Stimulated activated CD4-positive, alpha-beta T cell treated with anti-CD3 and anti-CD28 coated beads, TNF-alpha, amount 100 ng/mL, for 4 hours (primary cell): Measurements from ENCODE around the gene CCDC106.

Source experiments
- DNase-seq, 3 experiments: peaks; one replicate each; pipeline ENCODE4 v3.0.0-alpha.2; 2020; ENCODE audit warnings: low read depth in 3 of 3

Gene CCDC106

DNA sequence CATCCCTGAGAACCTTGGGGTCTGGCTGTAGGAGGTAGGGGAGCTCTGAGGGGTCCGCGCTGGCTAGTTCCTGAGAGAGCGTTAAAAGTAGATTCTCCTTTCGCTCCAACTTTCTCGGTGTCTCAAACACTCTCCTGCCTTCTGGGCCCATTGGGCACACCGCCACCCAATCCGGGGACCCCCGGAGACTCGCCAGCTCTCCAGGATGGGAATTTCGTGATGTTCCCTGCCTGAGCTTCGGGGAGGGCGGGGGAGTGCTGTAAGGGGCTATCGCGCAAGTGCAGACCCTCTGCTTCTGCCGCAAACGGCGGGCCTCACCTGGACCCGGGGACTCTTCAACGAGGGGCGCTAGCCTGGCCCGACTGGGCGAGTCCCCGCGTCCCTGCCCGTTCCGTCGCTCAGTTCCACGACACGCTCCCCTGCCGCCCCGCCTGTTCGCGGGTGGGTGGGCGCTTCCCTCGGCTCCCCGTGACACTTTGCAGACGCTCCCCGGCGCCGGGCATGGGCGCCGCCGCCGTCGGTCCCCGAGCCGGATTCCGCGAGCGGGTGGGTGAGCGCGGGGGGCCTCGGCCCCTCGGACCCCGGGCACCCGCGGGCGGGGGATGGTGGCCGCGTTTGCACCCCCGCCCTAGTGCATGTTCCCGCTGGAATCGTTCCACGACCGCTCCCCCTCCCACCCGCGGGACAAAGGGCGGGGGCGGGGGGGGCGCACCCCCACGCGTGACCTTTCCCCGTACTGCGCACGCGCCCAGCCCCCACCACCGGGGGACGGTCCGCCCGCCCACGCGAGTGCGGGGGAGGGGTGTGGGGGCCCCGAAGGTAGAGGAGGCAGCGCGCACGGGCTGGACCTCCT is at the start of gene CCDC106:
Gene CCDC106, plus strand, starts transcription at position 481 of the 853 bp plus-strand sequence. CDS start 835 bp downstream, outside the sequence.
- peak in 2 of 3 experiments; percentile 33 to 51 for DNase-seq

- peak; percentile 84 to 91 (median 90) for DNase-seq
These were observed 49.1 kb upstream of the CCDC106 start for GRCh38 chr19:55598719-55599467.

- peak; percentile 92 to 95 (median 92) for DNase-seq
These were observed 48.6 kb upstream of the CCDC106 start, which contains the start of gene FIZ1 for GRCh38 chr19:55599468-55599841. Gene FIZ1 (minus strand): TSS chr19:55599517. CDS start chr19:55597865, 1,652 bp downstream.

DNA sequence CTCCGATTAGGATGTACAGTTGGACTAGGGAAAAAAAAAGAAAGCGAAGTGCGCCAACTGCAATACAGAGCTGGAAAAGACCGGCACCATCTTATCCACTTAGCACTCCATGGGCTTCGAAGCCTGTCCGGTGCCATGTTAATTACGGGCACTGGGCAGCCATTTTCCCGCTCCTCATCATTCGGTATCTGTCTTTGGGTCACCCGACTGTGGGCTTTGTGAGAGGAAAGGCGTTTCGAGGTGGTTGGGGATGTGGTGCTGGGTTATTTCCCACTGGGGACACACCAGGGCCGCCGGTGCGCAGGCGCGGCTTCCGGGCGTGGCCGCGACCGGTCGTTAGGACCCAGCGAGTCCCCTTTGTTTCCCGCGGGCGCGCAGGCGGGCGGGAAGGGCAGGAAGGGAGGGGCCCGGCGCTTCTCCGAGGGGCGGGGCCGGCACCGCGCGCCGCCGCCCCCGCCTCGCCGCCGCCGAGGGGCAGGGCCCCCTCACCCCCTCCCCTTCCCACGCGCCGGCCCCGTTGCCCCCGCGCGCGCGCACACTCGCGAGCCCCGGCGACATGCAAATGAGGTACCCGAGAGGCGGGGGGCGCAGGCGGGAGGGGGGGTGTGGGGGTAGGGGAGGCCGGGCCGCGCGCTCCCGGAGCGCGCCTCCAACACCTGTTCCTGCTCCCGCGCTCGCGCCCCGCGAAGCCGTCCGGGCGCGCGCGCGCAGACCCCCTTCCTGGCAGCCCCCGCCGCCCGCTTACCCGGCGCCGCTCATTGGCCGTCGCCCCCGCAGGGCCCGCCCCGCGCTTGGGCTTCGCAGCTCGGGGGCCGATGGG is 48.0 kb upstream of the CCDC106 start, which contains the start of gene ZNF524:
Gene ZNF524, plus strand, starts transcription at position 447 of the 820 bp plus-strand sequence. CDS start 1,825 bp downstream, outside the sequence.
- peak; percentile 75 to 79 (median 76) for DNase-seq

DNA sequence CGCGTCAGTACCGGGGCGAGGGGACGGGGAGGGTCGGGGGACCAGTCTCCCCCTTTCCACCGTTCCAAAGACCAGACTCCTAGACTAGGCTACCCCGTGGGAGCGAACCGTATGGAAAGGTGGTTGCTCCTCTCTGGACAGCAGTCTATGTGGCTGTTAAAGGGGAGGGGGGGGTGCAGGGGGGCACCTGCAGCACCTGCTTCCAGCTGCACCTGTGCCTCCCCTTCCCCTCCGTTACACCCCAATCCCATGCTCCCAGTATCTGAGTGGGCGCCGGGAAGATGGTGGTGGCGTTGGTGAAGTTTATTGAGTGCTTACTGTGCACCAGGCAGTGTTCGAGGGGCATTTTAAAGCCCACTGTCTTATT is 47.4 kb upstream of the CCDC106 start:
- DNase-seq = no peak

DNA sequence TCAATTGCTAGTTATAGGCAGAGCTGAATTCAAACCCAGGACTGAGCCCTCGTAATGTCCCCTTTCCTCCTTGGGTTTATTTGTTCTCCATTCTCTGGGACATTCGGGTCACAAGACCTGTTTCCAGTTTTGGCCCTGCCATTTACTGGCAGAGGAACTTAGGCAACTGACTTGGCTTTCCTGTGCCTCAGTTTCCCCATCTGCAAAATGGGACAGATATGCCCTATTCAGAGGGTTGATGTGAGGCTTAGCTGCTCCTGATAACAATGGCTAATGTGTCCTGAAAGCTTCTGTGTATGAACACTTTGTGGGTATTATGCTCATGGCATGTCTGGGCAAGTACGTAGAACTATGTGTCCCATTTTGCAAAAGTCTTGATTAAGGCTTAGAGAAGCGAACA is 46.9 kb upstream of the CCDC106 start:
- DNase-seq = no peak

DNA sequence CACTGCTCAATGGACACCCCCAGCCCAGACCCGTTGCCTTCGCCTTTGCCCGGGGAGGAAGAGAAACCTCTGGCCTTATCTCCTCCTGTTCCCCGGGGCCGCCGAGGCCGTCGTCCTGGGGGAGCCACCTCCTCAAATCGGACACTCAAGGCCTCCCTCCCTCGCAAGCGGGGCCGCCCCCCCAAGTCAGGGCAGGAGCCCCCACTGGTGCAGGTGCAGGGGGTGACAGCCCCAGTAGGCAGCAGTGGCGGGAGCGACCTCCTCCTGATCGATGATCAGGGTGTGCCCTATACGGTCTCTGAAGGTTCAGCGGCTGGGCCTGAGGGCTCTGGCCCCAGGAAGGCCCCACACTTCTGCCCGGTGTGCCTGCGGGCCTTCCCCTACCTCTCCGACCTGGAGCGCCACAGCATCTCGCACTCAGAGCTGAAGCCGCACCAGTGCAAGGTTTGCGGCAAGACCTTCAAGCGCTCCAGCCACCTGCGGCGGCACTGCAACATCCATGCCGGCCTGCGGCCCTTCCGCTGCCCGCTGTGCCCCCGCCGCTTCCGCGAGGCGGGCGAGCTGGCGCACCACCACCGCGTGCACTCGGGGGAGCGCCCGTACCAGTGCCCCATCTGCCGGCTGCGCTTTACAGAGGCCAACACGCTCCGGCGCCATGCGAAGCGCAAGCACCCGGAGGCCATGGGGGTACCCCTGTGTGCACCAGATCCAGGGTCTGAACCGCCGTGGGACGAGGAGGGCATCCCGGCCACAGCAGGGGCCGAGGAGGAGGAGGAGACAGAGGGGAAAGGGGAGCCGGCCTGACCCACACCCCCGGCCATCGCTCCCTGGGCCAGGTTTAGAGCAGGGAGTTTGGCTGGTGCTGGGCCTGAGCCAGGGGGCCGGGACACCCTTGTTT is 45.7 kb upstream of the CCDC106 start:
- no peak for DNase-seq

DNA sequence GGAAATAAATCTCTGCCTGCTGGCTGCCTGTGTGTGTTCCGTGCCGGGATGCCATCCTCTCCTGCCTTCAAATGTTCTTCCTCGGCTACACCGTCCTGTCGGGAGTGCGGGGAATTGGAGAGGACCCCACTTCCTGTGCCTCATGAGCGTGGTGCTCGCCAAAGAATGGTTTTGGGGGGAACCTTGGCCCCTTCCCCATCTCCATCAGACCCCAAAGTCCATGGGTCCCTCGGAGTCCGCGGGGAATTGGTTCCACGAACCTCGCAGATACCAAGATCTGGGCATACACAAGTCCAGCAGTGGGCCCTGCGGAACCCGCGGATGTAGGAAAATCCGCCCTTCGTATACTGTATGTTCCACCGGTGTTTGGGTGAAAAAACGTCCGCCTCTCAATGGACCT is 44.9 kb upstream of the CCDC106 start:
- no peak for DNase-seq

DNA sequence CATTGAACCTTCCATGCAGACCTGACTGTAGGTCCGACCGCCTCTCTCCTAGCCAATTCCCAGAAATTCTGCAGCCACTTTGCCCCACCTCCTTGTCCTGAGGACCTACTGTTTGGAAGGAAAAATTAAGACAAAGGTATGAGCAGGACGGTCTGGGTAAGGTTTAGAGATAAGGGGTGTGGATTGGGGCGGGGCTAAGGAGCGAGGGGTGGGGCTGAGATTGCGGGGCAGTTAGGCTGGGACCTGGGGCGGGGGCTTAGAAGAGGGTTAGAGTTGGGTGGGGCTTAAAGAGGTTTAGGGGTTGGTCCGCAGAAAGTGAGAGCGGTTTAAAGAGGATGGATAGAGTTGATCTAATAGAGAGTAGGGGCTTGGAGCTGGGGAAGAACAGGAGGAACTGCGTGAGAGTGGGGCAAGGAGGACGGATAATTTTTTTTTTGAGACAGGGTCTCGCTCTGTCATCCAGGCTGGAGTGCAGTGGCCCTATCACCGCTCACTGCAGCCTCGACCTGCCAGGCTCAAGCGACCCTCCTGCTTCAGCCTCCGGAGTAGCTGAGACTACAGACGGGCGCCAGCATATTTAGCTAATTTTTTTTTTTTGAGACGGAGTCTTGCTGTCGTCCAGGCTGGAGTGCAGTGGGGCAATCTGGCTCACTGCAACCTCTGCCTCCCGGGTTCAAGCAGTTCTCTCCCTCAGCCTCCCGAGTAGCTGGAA is 44.3 kb upstream of the CCDC106 start:
- DNase-seq = no peak

GRCh38 chr19:55605207-55605636 is 42.8 kb upstream of the CCDC106 start:
- peak; percentile 98 to 99 (median 99) for DNase-seq

DNA sequence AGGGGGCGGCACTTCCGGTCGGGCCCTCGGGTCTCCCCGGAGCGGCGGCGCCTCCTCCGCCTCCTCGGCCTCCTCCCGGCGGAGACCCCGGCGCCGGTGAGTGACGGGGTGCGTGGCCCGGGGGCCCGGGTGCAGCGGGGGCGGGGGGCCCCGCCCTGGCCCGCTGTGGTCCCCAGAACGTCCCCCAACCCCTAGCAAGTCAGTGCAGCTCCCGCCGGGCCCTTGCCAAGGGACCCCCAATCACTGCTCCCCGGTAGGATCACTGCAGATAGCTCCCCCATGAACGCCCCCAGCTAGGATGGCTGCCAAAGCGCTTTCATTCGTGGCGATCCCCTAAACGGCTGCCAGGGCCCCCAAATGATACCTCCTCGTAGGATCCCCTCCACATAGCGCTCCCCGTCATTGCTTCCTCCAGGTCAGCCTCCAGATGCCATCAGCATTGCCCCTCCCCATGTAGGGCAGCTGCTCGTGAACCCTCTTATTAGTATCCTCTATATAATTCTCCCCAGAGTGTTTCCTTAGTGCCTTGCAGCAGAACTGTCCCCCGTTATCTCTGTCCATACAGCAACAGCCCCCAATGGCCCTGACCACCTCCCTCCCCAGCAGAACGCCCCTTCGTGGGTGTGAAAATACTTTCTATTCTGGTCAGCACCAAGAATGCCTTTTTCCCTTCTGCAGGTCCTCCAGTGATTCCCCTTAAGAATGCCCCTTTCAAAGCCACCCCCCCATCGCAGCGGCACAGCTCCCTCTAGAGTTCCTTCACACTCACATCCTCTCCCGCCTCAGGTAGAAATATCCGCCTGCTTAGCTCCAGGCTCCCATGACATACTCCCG is 42.2 kb upstream of the CCDC106 start, which contains the start of gene ZNF865:
Gene ZNF865, plus strand, starts transcription at position 11 of the 834 bp plus-strand sequence. CDS start 7,972 bp downstream, outside the sequence.
- DNase-seq = peak in 2 of 3 experiments; percentile 43 to 50

DNA sequence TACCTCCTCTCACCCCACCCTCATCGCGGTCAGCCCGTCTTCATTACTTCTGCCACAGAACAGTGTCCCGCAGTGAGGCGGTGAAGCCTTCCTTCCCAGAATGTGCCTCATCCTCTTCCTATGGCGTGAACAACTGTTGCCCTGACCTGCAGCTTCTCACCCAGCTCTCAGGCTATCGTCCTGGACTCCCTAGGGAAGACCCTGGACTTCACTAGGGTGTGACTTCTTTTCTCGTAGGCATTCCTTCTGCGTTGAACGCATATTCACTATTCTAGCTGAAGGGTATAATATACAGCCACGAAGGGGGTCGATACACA is 41.6 kb upstream of the CCDC106 start:
- no peak for DNase-seq

DNA sequence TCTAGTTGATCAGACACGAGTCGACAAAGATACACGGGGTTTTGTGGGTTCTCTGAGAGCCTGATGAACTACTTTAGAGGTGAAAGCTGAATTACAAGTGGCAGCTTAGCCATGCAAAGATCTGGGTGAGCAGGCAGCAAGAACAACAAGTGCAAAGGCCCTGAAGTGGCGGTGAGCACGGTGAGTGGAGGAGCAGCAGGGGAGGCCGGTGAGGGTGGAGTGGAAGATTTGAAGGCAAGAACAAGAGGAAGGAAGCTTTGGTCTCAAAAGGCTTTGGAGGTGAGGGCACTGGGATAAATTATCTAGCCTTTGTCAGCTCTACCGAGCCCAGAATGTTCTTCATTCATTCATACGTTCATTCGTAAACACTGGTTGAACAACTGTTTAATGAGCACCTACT is 41.2 kb upstream of the CCDC106 start:
- no peak for DNase-seq

DNA sequence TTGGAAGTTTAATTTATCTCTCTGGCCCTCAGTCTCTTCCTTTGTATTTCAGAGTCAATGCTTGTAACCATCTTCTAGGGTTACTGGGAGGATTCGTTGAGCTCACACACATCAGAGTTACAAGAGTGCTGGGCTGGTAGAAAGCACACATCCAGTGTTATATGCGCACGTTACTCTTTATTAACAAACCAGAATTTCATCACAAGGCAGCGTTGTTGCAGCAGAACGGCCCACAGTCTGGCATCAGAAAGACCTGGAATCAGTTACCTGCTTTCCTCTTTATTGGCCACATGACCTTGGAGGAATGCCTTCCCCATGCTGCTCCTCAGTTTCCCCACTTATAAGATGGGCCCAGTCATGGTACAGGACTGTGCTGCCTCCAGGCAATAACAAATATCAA is 38.7 kb upstream of the CCDC106 start:
- DNase-seq = no peak

DNA sequence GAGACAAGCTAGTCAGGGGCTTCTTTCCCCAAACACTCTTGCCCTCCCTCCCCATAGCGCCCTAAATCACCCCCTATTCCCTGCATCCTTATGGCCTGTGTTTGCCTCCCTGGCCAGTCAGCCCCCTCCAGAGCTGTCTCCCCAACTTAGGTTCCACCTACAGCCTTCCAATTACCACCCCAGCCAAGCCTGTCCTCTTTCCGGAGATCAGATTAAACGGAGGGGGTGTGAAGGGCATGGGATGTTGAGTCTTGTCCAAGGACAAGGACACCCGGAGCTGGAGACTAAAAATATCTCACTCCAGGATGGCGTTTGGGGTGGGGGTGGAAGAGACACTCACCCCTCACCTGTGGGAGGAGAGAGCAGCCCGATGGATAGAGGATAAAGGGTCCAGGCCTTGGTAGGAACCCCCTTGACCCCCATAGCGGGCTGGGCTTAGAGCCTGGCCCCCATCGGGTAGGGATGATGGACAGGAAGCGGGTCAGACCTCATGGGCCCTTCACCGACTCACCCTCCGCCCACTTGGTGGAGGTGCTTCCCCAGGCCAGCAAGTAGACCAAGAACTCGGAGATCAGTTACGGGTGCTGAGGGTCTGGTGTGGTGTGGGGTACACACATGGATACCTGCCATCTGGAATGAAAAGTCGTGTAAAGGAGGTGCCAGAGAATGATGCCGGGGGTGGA is 36.6 kb upstream of the CCDC106 start:
- no peak for DNase-seq

- DNase-seq = no peak
These were observed 35.9 kb upstream of the CCDC106 start for GRCh38 chr19:55611983-55612645.

DNA sequence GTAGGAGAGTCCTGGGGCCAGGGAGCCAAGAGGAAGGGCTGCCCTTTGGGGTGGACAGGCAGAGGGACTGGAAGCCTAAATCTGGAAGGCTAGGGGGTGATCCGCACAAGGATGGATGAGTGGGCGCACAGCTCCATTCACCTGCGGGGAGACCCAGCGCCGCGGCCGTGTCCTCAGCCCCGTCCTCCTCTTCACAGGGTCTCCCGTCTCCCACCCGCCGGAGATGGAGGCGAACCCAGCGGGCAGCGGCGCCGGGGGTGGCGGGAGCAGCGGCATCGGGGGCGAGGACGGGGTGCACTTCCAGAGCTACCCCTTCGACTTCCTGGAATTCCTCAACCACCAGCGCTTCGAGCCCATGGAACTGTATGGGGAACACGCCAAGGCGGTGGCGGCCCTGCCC is 34.6 kb upstream of the CCDC106 start:
- no peak for DNase-seq
